Colonic mucosa (tissue), 4 donors: Measurements from ENCODE around the gene MAP7D1. TPM values are rescaled to one million over a fixed set of nuclear protein-coding genes. Genes with fewer than 3 reads are reported as not detected.
A peak's percentile ranks its signal among the peaks of the same experiment; 100 is the strongest.
"Not testable (repeated sequence)": the region's sequence is repeated elsewhere in the genome, so short reads cannot be mapped to it uniquely, and the experiment has no call there.

Experiments
- DNase-seq: peaks from one replicate; pipeline ENCODE4 v3.0.0-alpha.2; 2020
- H3K27ac ChIP-seq: fragments of 200-600 bp; one replicate; pipeline ENCODE4 v1.8.0; 2021
- H3K27me3 ChIP-seq: fragments of 200-600 bp; one replicate; pipeline ENCODE4 v1.8.0; 2021
- H3K36me3 ChIP-seq: fragments of 200-600 bp; one replicate; pipeline ENCODE4 v1.8.0; 2021
- H3K4me1 ChIP-seq: fragments of 200-600 bp; one replicate; pipeline ENCODE4 v1.8.0; 2021; ENCODE audit warnings: mild to moderate bottlenecking
- H3K4me3 ChIP-seq: fragments of 200-600 bp; one replicate; pipeline ENCODE4 v1.8.0; 2021
- H3K9ac ChIP-seq, 2 donors: one replicate each; pipeline ENCODE4 v1.7.0; 2013; ENCODE audit warnings: control low read depth in 2 of 2, low read depth in 2 of 2, low read length in 2 of 2
- H3K9me3 ChIP-seq: fragments of 200-600 bp; one replicate; pipeline ENCODE4 v1.8.0; 2021
- CTCF ChIP-seq: fragments of 200-600 bp; IDR thresholded peaks from one replicate; pipeline ENCODE4 v1.8.0; 2022; ENCODE audit warnings: antibody characterized with exemption, mild to moderate bottlenecking
- intact Hi-C: fragments of 100-400 bp; cut with DNase I; formaldehyde crosslinking; loops from one replicate; pipeline ENCODE4 v1.14.1; 2022
- total RNA-seq, 2 donors: library from RNA; stranded (reverse); fragmentation: NEBNext Ultra II Directional in 1 of 2; extraction: Animal tissue kit (Norgen Biotek cat#: 25700) in 1 of 2; gene quantifications; one replicate each; pipeline ENCODE4 v1.2.1, GENCODE V29; 2021
- donor health status: healthy.
- donor health status: DM: no; HTN: no; CAD: no.
- donor health status: DM: no; HTN: no; CAD: no.

The MAP7D1 gene
- total RNA-seq, 2 donors from 2014 or later: 37.7 to 50.0 TPM

- Histone ChIP-seq H3K27me3 (no peaks in the 10 kb centered on the region), H3K27ac (peak overlapping the region; percentile 91), H3K4me1 (peaks cover 12% of the 10 kb centered on the region), H3K9ac (peak overlapping the region; percentile 57 to 96), H3K36me3 (no peaks in the 10 kb centered on the region), H3K9me3 (no peaks in the 10 kb centered on the region), H3K4me3 (peak overlapping the region; percentile 81)
- peak; percentile 48 for DNase-seq
- intact Hi-C loops: no loop called here
- no peak for TF ChIP-seq CTCF
Measured at GRCh38 chr1:36223381-36223995, 67.5 kb downstream of the MAP7D1 start.

- intact Hi-C loops: no loop called here
- no peak for TF ChIP-seq CTCF
Measured at GRCh38 chr1:36223996-36224536, 68.1 kb downstream of the MAP7D1 start, which contains the start of gene THRAP3. Gene THRAP3 (plus strand): TSS chr1:36224443. CDS start chr1:36282564, 58,121 bp downstream.

GRCh38 chr1:36224537-36225282 lies 68.8 kb downstream of the MAP7D1 start:
- intact Hi-C loops: no loop called here

More at GRCh38 chr1:36223996-36224536, 68.1 kb downstream of the MAP7D1 start, which contains the start of gene THRAP3:
- Histone ChIP-seq H3K9ac (peak within 1 kb of the TSS; percentile 80 to 96), H3K9me3 (no peaks in the 10 kb centered on the region), H3K27ac (peak within 1 kb of the TSS; percentile 91), H3K36me3 (no peaks in the 10 kb centered on the region), H3K27me3 (no peaks in the 10 kb centered on the region), H3K4me1 (peaks cover 12% of the 10 kb centered on the region), H3K4me3 (peak within 1 kb of the TSS; percentile 81)
- DNase-seq: peak; percentile 99

GRCh38 chr1:36225283-36225899 lies 69.4 kb downstream of the MAP7D1 start:
- no peak for DNase-seq
- H3K27ac ChIP-seq: peak overlapping the region; percentile 91
- no peaks in the 10 kb centered on the region for H3K27me3 ChIP-seq
- H3K9me3 ChIP-seq: no peaks in the 10 kb centered on the region
- intact Hi-C loops: no loop called here
- peak overlapping the region; percentile 81 for H3K4me3 ChIP-seq
- no peak for TF ChIP-seq CTCF
- H3K4me1 ChIP-seq: peaks cover 12% of the 10 kb centered on the region
- H3K9ac ChIP-seq: peak overlapping the region; percentile 80 to 84
- peaks cover 2% of the 10 kb centered on the region for H3K36me3 ChIP-seq

More at GRCh38 chr1:36224537-36225282, 68.8 kb downstream of the MAP7D1 start:
- Histone ChIP-seq H3K4me1 (peaks cover 12% of the 10 kb centered on the region), H3K4me3 (peak overlapping the region; percentile 81), H3K36me3 (no peaks in the 10 kb centered on the region), H3K9me3 (no peaks in the 10 kb centered on the region), H3K27me3 (no peaks in the 10 kb centered on the region), H3K27ac (peak overlapping the region; percentile 91), H3K9ac (peak overlapping the region; percentile 80 to 84)
- TF ChIP-seq CTCF: no peak
- peak; percentile 84 for DNase-seq

GRCh38 chr1:36230279-36230678 lies 74.3 kb downstream of the MAP7D1 start:
- DNase-seq, H3K27ac ChIP-seq, H3K36me3 ChIP-seq, H3K4me3 ChIP-seq, H3K9me3 ChIP-seq, intact Hi-C loops, H3K9ac ChIP-seq, H3K27me3 ChIP-seq: not testable (repeated sequence)
- H3K4me1 ChIP-seq: peaks cover 12% of the 10 kb centered on the region

Other genes starting within 250 kb of the MAP7D1 start
- gene AGO3, start 225.1 kb upstream of the MAP7D1 start, total RNA-seq: 10 to 100 TPM; 16.7 to 21.4 TPM
- under 1 TPM in 1 of 2 donors, not detected in 1; 0.13 TPM for gene TEKT2, start 72.1 kb upstream of the MAP7D1 start, total RNA-seq
- 10 to 100 TPM; 30.4 to 33.0 TPM for gene ADPRS, start 67.3 kb upstream of the MAP7D1 start, total RNA-seq
- 1 to 10 TPM; 1.1 to 2.1 TPM for gene COL8A2, start 30.9 kb upstream of the MAP7D1 start, total RNA-seq
- 10 to 100 TPM; 59.0 to 60.6 TPM for gene TRAPPC3, start 6.7 kb upstream of the MAP7D1 start, total RNA-seq
- 100 to 1,000 TPM in 1 of 2 donors, 10 to 100 TPM in 1; 81.0 to 103 TPM for gene THRAP3, start 68.3 kb downstream of the MAP7D1 start, total RNA-seq
- 10 to 100 TPM in 1 of 2 donors, 1 to 10 TPM in 1; 7.4 to 22.8 TPM for gene SH3D21, start 150.2 kb downstream of the MAP7D1 start, total RNA-seq
- 1 to 10 TPM; 5.3 to 8.7 TPM for gene EVA1B, start 167.5 kb downstream of the MAP7D1 start, total RNA-seq
- gene STK40, start 229.8 kb downstream of the MAP7D1 start, total RNA-seq: 10 to 100 TPM; 56.6 to 69.7 TPM
- gene LSM10, start 241.7 kb downstream of the MAP7D1 start, total RNA-seq: 10 to 100 TPM; 22.4 to 30.3 TPM